Left ventricle myocardium inferior (tissue), 1 donor: ENCODE results near the gene CT47C1. TPM values are rescaled to one million over a fixed set of nuclear protein-coding genes. Genes with fewer than 3 reads are reported as not detected.

ENCODE experiments used
- DNase-seq: peaks from one replicate; pipeline ENCODE4 v3.0.0-alpha.2; 2020
- H3K27ac ChIP-seq: fragments of 200-600 bp; replicated peaks from 2 replicates; pipeline ENCODE4 v1.8.0; 2021
- H3K27me3 ChIP-seq: fragments of 200-600 bp; 2 replicates; pipeline ENCODE4 v1.8.0; 2021; ENCODE audit warnings: low read depth
- H3K36me3 ChIP-seq: fragments of 200-600 bp; 2 replicates; pipeline ENCODE4 v1.8.0; 2021
- H3K4me1 ChIP-seq: fragments of 200-600 bp; 2 replicates; pipeline ENCODE4 v1.8.0; 2021
- H3K4me3 ChIP-seq: fragments of 200-600 bp; 2 replicates; pipeline ENCODE4 v1.8.0; 2021; ENCODE audit warnings: mild to moderate bottlenecking, moderate library complexity
- H3K9me3 ChIP-seq: fragments of 200-600 bp; replicated peaks from 2 replicates; pipeline ENCODE4 v1.8.0; 2021
- CTCF ChIP-seq: fragments of 200-600 bp; IDR thresholded peaks from 2 replicates; pipeline ENCODE4 v1.8.0; 2021; ENCODE audit warnings: antibody characterized with exemption, mild to moderate bottlenecking, borderline replicate concordance
- intact Hi-C: fragments of 100-400 bp; cut with micrococcal nuclease; formaldehyde crosslinking; loops from one replicate; pipeline ENCODE4 v1.11.0; 2022
- total RNA-seq: library from RNA; stranded (reverse); fragmentation: NEBNext Ultra II Directional; extraction: Animal tissue kit (Norgen Biotek cat#: 25700); gene quantifications from one replicate; pipeline ENCODE4 v1.2.1, GENCODE V29; 2021
- donor health status: DM: no; HTN: yes; CAD: no; lungs with severe emphysema.

Gene CT47C1
- total RNA-seq, 1 donor from 2014 or later: not detected

DNA sequence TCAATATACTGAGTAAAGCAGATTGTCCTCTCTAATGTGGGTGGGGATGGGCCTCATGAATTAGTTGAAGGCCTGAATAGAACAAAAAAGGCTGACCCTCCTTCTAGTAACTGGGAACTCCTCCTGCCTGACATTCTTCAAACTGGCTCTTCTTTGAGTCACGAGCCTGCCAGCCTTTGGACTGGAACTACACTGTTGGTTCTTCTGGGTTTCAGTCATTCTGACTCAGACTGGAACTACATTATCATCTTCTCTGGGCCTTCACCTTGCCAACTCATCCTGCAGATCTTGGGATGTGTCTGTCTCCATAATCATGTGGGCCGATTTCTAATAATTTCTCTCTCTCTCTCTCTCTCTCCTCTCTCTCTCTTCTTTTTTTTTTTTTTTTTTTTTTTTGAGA lies 26.9 kb upstream of the CT47C1 start:
- H3K4me3 ChIP-seq: no peak overlapping the region
- no peaks in the 10 kb centered on the region for H3K36me3 ChIP-seq
- TF ChIP-seq CTCF: no peak
- H3K4me1 ChIP-seq: peaks cover 11% of the 10 kb centered on the region
- H3K9me3 ChIP-seq: no peaks in the 10 kb centered on the region
- DNase-seq: no peak
- intact Hi-C loops: no loop called here
- no peaks in the 10 kb centered on the region for H3K27me3 ChIP-seq
- H3K27ac ChIP-seq: no peak overlapping the region

DNA sequence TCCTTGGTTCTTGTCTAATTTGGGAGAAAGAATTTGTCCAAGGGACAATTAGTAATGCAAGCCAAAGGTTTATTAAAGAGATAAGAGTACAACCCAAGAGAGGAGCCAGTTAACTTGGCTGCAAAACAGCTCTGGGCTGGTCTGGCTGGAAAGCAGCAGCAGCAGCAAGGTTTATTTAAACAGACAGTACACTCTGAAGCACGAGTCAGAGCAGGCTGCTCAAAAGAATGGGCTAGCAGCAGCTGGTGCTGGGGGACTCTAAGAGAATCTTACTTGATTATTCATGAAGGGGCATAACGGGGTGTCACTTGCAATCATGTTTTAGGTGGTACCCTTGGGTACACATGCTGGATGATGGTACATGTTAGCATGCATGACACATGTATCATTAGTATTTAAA lies 17.1 kb upstream of the CT47C1 start:
- Histone ChIP-seq H3K36me3 (no peaks in the 10 kb centered on the region), H3K9me3 (no peaks in the 10 kb centered on the region), H3K27me3 (no peaks in the 10 kb centered on the region), H3K4me3 (no peak overlapping the region), H3K27ac (peak overlapping the region; percentile 58), H3K4me1 (peaks cover 20% of the 10 kb centered on the region)
- intact Hi-C loops: no loop called here
- no peak for TF ChIP-seq CTCF
- DNase-seq: peak; percentile 17

- H3K27ac ChIP-seq: no peak overlapping the region
- intact Hi-C loops: loop anchor here (5.0 to 10.0 kb wide), 2 partner anchors 58 to 216 kb away; no protein-coding TSS in a partner anchor
- H3K27me3 ChIP-seq: no peaks in the 10 kb centered on the region
- H3K4me1 ChIP-seq: peaks cover 6% of the 10 kb centered on the region
- H3K9me3 ChIP-seq: no peaks in the 10 kb centered on the region
- no peak overlapping the region for H3K4me3 ChIP-seq
- DNase-seq: no peak
- no peaks in the 10 kb centered on the region for H3K36me3 ChIP-seq
- no peak for TF ChIP-seq CTCF
Observed at GRCh38 chrX:119062750-119063374, 9.9 kb upstream of the CT47C1 start.

- intact Hi-C loops: loop anchor here (5.0 to 10.0 kb wide), 2 partner anchors 59 to 216 kb away; no protein-coding TSS in a partner anchor
- Histone ChIP-seq H3K36me3 (no peaks in the 10 kb centered on the region), H3K27ac (no peak overlapping the region), H3K9me3 (no peaks in the 10 kb centered on the region), H3K27me3 (no peaks in the 10 kb centered on the region), H3K4me1 (peaks cover 6% of the 10 kb centered on the region), H3K4me3 (no peak overlapping the region)
- no peak for DNase-seq
- no peak for TF ChIP-seq CTCF
Observed at GRCh38 chrX:119063428-119063827, 9.4 kb upstream of the CT47C1 start.

DNA sequence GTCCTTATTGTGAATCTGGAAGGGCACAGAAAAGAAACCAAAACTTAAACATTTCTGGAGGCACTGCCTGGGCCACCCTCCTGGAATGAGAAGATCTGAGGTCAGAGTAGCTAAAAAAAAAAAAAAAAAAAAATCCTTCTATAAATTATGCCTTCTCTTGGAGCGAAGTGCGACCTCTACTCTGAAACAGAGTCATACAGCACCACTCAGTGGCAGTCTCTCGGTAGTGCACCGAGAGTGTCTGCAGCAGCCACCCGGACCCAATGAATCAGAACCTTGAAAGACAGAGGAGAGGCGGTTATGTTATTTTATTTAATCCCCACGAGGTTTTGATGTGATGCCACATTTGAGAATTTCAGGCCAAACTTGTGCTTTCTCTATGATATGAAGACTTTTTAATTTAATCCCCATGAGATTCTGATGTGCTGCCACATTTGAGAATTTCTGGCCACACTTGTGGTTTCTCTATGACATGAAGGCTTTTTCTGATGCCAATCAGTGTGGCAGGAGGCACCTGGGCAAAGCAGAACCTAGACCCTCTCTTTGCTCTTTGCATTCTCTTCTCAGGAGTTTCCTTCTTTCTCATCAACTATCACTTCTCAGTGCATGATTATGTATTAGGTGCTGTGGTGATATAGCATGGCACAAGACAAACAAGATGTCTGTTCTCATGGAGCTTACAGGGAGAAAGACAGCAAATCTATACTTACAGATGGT lies 5.6 kb upstream of the CT47C1 start:
- peak; percentile 70 for TF ChIP-seq CTCF
- H3K27ac ChIP-seq: no peak overlapping the region
- no peaks in the 10 kb centered on the region for H3K9me3 ChIP-seq
- intact Hi-C loops: loop anchor here (10.0 kb wide), 1 partner anchor 62 kb away; no protein-coding TSS in a partner anchor
- H3K4me1 ChIP-seq: peaks cover 5% of the 10 kb centered on the region
- H3K27me3 ChIP-seq: no peaks in the 10 kb centered on the region
- peak; percentile 43 for DNase-seq
- H3K4me3 ChIP-seq: no peak overlapping the region
- no peaks in the 10 kb centered on the region for H3K36me3 ChIP-seq
